H9 (cell line): Measurements from ENCODE around the gene JMJD1C. TPM values are rescaled to one million over a fixed set of nuclear protein-coding genes. Genes with fewer than 3 reads are reported as not detected.
A peak's percentile ranks its signal among the peaks of the same experiment; 100 is the strongest.

Source experiments
- DNase-seq: peaks from one replicate; pipeline ENCODE4 v3.0.0-alpha.2; 2017
- H2AFZ ChIP-seq: one replicate; pipeline ENCODE4 v1.6.1; 2013; ENCODE audit warnings: mild to moderate bottlenecking, low read length, control low read depth, moderate library complexity
- H2AK5ac ChIP-seq: 2 replicates; pipeline ENCODE4 v1.6.1; 2013; ENCODE audit warnings: low read length, control low read depth, mixed read lengths; ENCODE audit not compliant: insufficient read length
- H2BK120ac ChIP-seq: one replicate; pipeline ENCODE4 v1.6.1; 2013; ENCODE audit warnings: low read depth, mild to moderate bottlenecking, low read length, control low read depth, inconsistent platforms; ENCODE audit not compliant: poor library complexity, severe bottlenecking
- H2BK12ac ChIP-seq: 2 replicates; pipeline ENCODE4 v1.6.1; 2013; ENCODE audit warnings: low read length, control low read depth, mixed read lengths, low read depth; ENCODE audit not compliant: insufficient read length
- H2BK15ac ChIP-seq: 2 replicates; pipeline ENCODE4 v1.6.1; 2013; ENCODE audit warnings: low read depth, low read length, control low read depth
- H2BK20ac ChIP-seq: one replicate; pipeline ENCODE4 v1.6.1; 2013; ENCODE audit warnings: low read depth, mild to moderate bottlenecking, low read length, control low read depth, inconsistent platforms; ENCODE audit not compliant: poor library complexity, severe bottlenecking
- H2BK5ac ChIP-seq: 2 replicates; pipeline ENCODE4 v1.6.1; 2013; ENCODE audit warnings: low read length, control low read depth, mixed read lengths; ENCODE audit not compliant: insufficient read length
- H3K14ac ChIP-seq: 2 replicates; pipeline ENCODE4 v1.6.1; 2013; ENCODE audit warnings: low read length, control low read depth; ENCODE audit not compliant: insufficient read depth
- H3K18ac ChIP-seq: 2 replicates; pipeline ENCODE4 v1.6.1; 2013; ENCODE audit warnings: low read depth, mild to moderate bottlenecking, mixed read lengths, low read length, control low read depth; ENCODE audit not compliant: insufficient read length
- H3K23ac ChIP-seq: 2 replicates; pipeline ENCODE4 v1.6.1; 2013; ENCODE audit warnings: low read length, control low read depth, mixed read lengths, low read depth; ENCODE audit not compliant: insufficient read length
- H3K23me2 ChIP-seq: 2 replicates; pipeline ENCODE4 v1.6.1; 2013; ENCODE audit warnings: low read depth, mild to moderate bottlenecking, mixed read lengths, low read length, control low read depth; ENCODE audit not compliant: insufficient read length, poor library complexity, severe bottlenecking
- H3K27ac ChIP-seq: 2 replicates; pipeline ENCODE4 v1.5.1; 2013; ENCODE audit warnings: low read length, control low read depth, mixed read lengths, low read depth; ENCODE audit not compliant: insufficient read length
- H3K27me3 ChIP-seq: 2 replicates; pipeline ENCODE4 v1.6.1; 2013; ENCODE audit warnings: low read length, control low read depth, inconsistent platforms; ENCODE audit not compliant: insufficient read depth
- H3K4ac ChIP-seq: 2 replicates; pipeline ENCODE4 v1.6.1; 2013; ENCODE audit warnings: low read depth, mild to moderate bottlenecking, control low read depth, inconsistent platforms, low read length, moderate library complexity
- H3K4me1 ChIP-seq: 2 replicates; pipeline ENCODE4 v1.6.1; 2013; ENCODE audit warnings: low read length, control low read depth, inconsistent platforms; ENCODE audit not compliant: insufficient read depth
- H3K4me2 ChIP-seq: 2 replicates; pipeline ENCODE4 v1.6.1; 2013; ENCODE audit warnings: low read length, control low read depth, mixed read lengths; ENCODE audit not compliant: insufficient read length, insufficient read depth
- H3K56ac ChIP-seq: 2 replicates; pipeline ENCODE4 v1.6.1; 2013; ENCODE audit warnings: low read depth, mild to moderate bottlenecking, mixed read lengths, low read length, control low read depth; ENCODE audit not compliant: insufficient read length
- H3K79me1 ChIP-seq: 2 replicates; pipeline ENCODE4 v1.6.1; 2013; ENCODE audit warnings: low read depth, mild to moderate bottlenecking, moderate library complexity, low read length, control low read depth, inconsistent platforms; ENCODE audit not compliant: insufficient read depth, poor library complexity, severe bottlenecking
- H3K79me2 ChIP-seq: 2 replicates; pipeline ENCODE4 v1.6.1; 2013; ENCODE audit warnings: low read length, control low read depth, inconsistent platforms; ENCODE audit not compliant: insufficient read depth
- H3K9ac ChIP-seq: 2 replicates; pipeline ENCODE4 v1.6.1; 2013; ENCODE audit warnings: low read length, control low read depth, mixed read lengths; ENCODE audit not compliant: insufficient read length; ENCODE audit errors: extremely low read depth
- H3K9me3 ChIP-seq: one replicate; pipeline ENCODE4 v1.6.1; 2013; ENCODE audit warnings: low read depth, low read length, inconsistent platforms; ENCODE audit not compliant: control insufficient read depth
- H3T11ph ChIP-seq: one replicate; pipeline ENCODE4 v1.6.1; 2013; ENCODE audit warnings: mild to moderate bottlenecking, low read length, control low read depth, inconsistent platforms
- H4K20me1 ChIP-seq: one replicate; pipeline ENCODE4 v1.6.1; 2013; ENCODE audit not compliant: control insufficient read depth, insufficient read length, insufficient read depth
- H4K5ac ChIP-seq: 2 replicates; pipeline ENCODE4 v1.6.1; 2013; ENCODE audit warnings: low read depth, mild to moderate bottlenecking, mixed read lengths, low read length, control low read depth; ENCODE audit not compliant: insufficient read length
- H4K8ac ChIP-seq: replicated peaks from 2 replicates; pipeline ENCODE4 v1.6.1; 2013; ENCODE audit warnings: low read length, control low read depth, mixed read lengths, low read depth; ENCODE audit not compliant: insufficient read length
- H4K91ac ChIP-seq: 2 replicates; pipeline ENCODE4 v1.6.1; 2013; ENCODE audit warnings: low read depth, mild to moderate bottlenecking, moderate library complexity, mixed read lengths, low read length, control low read depth; ENCODE audit not compliant: insufficient read length
- H3K27ac Mint-ChIP-seq, 3 experiments: 2 replicates in 2 of 3; 3 replicates in 1 of 3; pipeline ENCODE4 v1.8.0; 2020 to 2021; ENCODE audit warnings: mixed read lengths in 3 of 3, mild to moderate bottlenecking in 1 of 3, moderate library complexity in 1 of 3
- H3K27me3 Mint-ChIP-seq: 2 replicates; pipeline ENCODE4 v1.8.0; 2021; ENCODE audit warnings: low read depth, mild to moderate bottlenecking, moderate library complexity, mixed read lengths
- H3K36me3 Mint-ChIP-seq, 3 experiments: 2 replicates in 2 of 3; 3 replicates in 1 of 3; pipeline ENCODE4 v1.8.0; 2020 to 2021; ENCODE audit warnings: low read depth in 3 of 3, mixed read lengths in 3 of 3; ENCODE audit not compliant: insufficient read depth in 1 of 3
- H3K4me1 Mint-ChIP-seq, 2 experiments: 2 replicates each; pipeline ENCODE4 v1.8.0; 2020; ENCODE audit warnings: mixed read lengths in 2 of 2
- H3K4me3 Mint-ChIP-seq, 2 experiments: 2 replicates in 1 of 2; 3 replicates in 1 of 2; pipeline ENCODE4 v1.8.0; 2020 to 2021; ENCODE audit warnings: mild to moderate bottlenecking in 2 of 2, mixed read lengths in 2 of 2, moderate library complexity in 1 of 2
- H3K9me3 Mint-ChIP-seq, 2 experiments: 2 replicates in 1 of 2; 3 replicates in 1 of 2; pipeline ENCODE4 v1.8.0; 2020; ENCODE audit warnings: mild to moderate bottlenecking in 2 of 2, mixed read lengths in 2 of 2, moderate library complexity in 1 of 2
- WGBS: extraction: QIAGEN DNeasy Blood & Tissue Kit; methylation state at CpG from one replicate; pipeline ENCODE4 v1.1.7; 2013; ENCODE audit warnings: missing lambda C conversion rate, low lambda C conversion rate, mixed read lengths; ENCODE audit not compliant: insufficient read length; ENCODE audit errors: extremely low coverage; 5-methylcytosine and 5-hydroxymethylcytosine counted together
- total RNA-seq: library from RNA; stranded (reverse); gene quantifications from 2 replicates; pipeline ENCODE4 v1.2.1, GENCODE V29; 2021
- TF ChIP-seq, protein P1 (sequence below): fragments of 200-600 bp; sonication (generic); conservative IDR thresholded peaks from 3 replicates; pipeline ENCODE4 v1.8.0; 2021; ENCODE audit warnings: antibody characterized with exemption, mild to moderate bottlenecking

The JMJD1C gene
- total RNA-seq, 1 experiment from 2014 or later, result 200 TPM

DNA sequence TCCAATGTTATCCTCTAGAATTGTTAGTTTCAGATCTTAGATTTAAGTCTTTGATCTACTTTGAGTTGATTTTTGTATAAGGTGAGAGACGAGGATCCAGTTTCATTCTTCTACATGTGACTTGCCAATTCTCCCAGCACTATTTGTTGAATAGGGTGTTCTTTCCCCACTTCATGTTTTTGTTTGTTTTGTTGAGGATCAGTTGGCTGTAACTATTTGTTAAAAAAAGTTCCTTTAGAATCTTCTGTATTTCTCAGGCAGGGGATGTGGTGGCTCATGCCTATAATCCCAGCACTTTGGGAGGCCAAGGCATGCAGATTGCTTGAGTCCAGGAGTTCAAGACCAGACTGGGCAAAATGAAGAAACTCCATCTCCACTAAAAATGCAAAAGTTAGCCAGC, 151.8 kb downstream of the JMJD1C start:
- Mint-ChIP-seq H3K27ac (peak overlapping the region in 2 of 3 experiments; percentile 40 to 73; a peak in 2 of 7 replicates), H3K4me3 (no peak overlapping the region), H3K27me3 (no peaks in the 10 kb centered on the region), H3K4me1 (peaks cover 11% of the 10 kb centered on the region in 2 experiments), H3K36me3 (peaks cover 0 to 4% (median 4%) of the 10 kb centered on the region in 3 experiments; a peak in 3 of 7 replicates), H3K9me3 (no peaks in the 10 kb centered on the region)
- Histone ChIP-seq H2BK5ac (no peak overlapping the region), H3K4me2 (no peak overlapping the region), H4K5ac (no peak overlapping the region), H2BK12ac (no peak overlapping the region), H3K9me3 (no peaks in the 10 kb centered on the region), H3K79me1 (no peaks in the 10 kb centered on the region), H3T11ph (no peak overlapping the region), H3K18ac (no peak overlapping the region), H3K4ac (no peak overlapping the region), H3K56ac (no peak overlapping the region), H2AK5ac (no peak overlapping the region), H3K27ac (no peak overlapping the region), H3K14ac (no peak overlapping the region), H3K9ac (no peak overlapping the region), H4K91ac (no peak overlapping the region), H4K8ac (no peak overlapping the region), H3K23me2 (no peaks in the 10 kb centered on the region), H2BK120ac (no peak overlapping the region), H3K4me1 (no peaks in the 10 kb centered on the region), H2AFZ (no peak overlapping the region), H4K20me1 (no peaks in the 10 kb centered on the region), H3K23ac (no peak overlapping the region), H3K27me3 (no peaks in the 10 kb centered on the region), H2BK20ac (no peak overlapping the region), H2BK15ac (no peak overlapping the region), H3K79me2 (no peaks in the 10 kb centered on the region)
- TF ChIP-seq, protein P1, sequence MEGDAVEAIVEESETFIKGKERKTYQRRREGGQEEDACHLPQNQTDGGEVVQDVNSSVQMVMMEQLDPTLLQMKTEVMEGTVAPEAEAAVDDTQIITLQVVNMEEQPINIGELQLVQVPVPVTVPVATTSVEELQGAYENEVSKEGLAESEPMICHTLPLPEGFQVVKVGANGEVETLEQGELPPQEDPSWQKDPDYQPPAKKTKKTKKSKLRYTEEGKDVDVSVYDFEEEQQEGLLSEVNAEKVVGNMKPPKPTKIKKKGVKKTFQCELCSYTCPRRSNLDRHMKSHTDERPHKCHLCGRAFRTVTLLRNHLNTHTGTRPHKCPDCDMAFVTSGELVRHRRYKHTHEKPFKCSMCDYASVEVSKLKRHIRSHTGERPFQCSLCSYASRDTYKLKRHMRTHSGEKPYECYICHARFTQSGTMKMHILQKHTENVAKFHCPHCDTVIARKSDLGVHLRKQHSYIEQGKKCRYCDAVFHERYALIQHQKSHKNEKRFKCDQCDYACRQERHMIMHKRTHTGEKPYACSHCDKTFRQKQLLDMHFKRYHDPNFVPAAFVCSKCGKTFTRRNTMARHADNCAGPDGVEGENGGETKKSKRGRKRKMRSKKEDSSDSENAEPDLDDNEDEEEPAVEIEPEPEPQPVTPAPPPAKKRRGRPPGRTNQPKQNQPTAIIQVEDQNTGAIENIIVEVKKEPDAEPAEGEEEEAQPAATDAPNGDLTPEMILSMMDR, result no peak
- no peak for DNase-seq
- no CpG with 5 or more reads among the region's 1 CpG for WGBS
